Endothelial cell of umbilical vein (primary cell): Measurements from ENCODE around the gene SLC22A7. TPM values are rescaled to one million over a fixed set of nuclear protein-coding genes. Genes with fewer than 3 reads are reported as not detected.

Experiments
- BruUV-seq: library from RNA; stranded (reverse); fragments of 400-500 nt; replicated peaks from 2 replicates; lab custom pipeline; 2021; lab: Mats Ljungman, UMichigan
- CTCF ChIA-PET: fragments of 300-600, 350-600 bp; sonication (Branson Sonifier 250); formaldehyde crosslinking; loops from one replicate; lab custom pipeline; 2021; ENCODE audit warnings: antibody characterized with exemption, inconsistent platforms; lab: Charles Lee
- POLR2A ChIA-PET: fragments of 300-600, 350-600 bp; sonication (Branson Sonifier 250); formaldehyde crosslinking; loops from one replicate; lab custom pipeline; 2021; ENCODE audit warnings: antibody characterized with exemption, inconsistent platforms; lab: Charles Lee
- DNase-seq: peaks from one replicate; pipeline ENCODE4 v3.0.0-alpha.2; 2011; ENCODE audit warnings: low read depth, low spot score
- FAIRE-seq: peaks from 2 replicates; lab custom pipeline; 2011; peaks lifted over from hg19 to GRCh38; lab: Jason Lieb, UNC
- H2AFZ ChIP-seq: 2 replicates; pipeline ENCODE4 v1.6.0; 2012; ENCODE audit warnings: low read depth, low read length, control low read depth, inconsistent platforms
- H3K27ac ChIP-seq: 2 replicates; pipeline ENCODE4 v1.5.1; 2011; ENCODE audit warnings: low read depth, mild to moderate bottlenecking, control low read depth, low read length, moderate library complexity; ENCODE audit not compliant: insufficient read depth
- H3K27me3 ChIP-seq, 2 experiments: 2 replicates each; pipeline versions ENCODE4 v1.6.0 to v1.6.1; 2011; ENCODE audit warnings: low read length in 2 of 2, mixed read lengths in 1 of 2; ENCODE audit not compliant: control insufficient read depth in 2 of 2, insufficient read depth in 2 of 2
- H3K36me3 ChIP-seq, 2 experiments: 2 replicates in 1 of 2; 3 replicates in 1 of 2; pipeline ENCODE4 v1.5.1; 2011; ENCODE audit warnings: low read length in 2 of 2, mild to moderate bottlenecking in 1 of 2, moderate library complexity in 1 of 2; ENCODE audit not compliant: control insufficient read depth in 2 of 2, insufficient read depth in 2 of 2; ENCODE audit errors: extremely low read depth in 1 of 2
- H3K4me1 ChIP-seq: 3 replicates; pipeline ENCODE4 v1.5.1; 2011; ENCODE audit warnings: mild to moderate bottlenecking, low read length; ENCODE audit not compliant: control insufficient read depth, insufficient read depth; ENCODE audit errors: extremely low read depth
- H3K4me2 ChIP-seq: 2 replicates; pipeline ENCODE4 v1.6.1; 2011; ENCODE audit warnings: low read length, control low read depth, mixed read lengths; ENCODE audit not compliant: insufficient read depth
- H3K4me3 ChIP-seq, 3 experiments: fragments of 200-600 bp in 1 of 3; sonication (generic), shearing (Covaris generic) in 1 of 3; replicated peaks in 1 of 3; 2 replicates each; pipeline ENCODE4 v1.5.1; 2011 to 2016; ENCODE audit warnings: control low read depth in 3 of 3, low read length in 3 of 3, mild to moderate bottlenecking in 2 of 3, inconsistent platforms in 1 of 3, low read depth in 1 of 3, moderate library complexity in 1 of 3; ENCODE audit not compliant: insufficient read depth in 1 of 3
- H3K79me2 ChIP-seq: 2 replicates; pipeline ENCODE4 v1.6.0; 2012; ENCODE audit warnings: low read length, inconsistent platforms; ENCODE audit not compliant: control insufficient read depth, insufficient read depth
- H3K9ac ChIP-seq: replicated peaks from 2 replicates; pipeline ENCODE3; 2011; ENCODE audit warnings: low read length, control low read depth; ENCODE audit not compliant: insufficient read depth; ENCODE audit errors: extremely low read depth
- H3K9me1 ChIP-seq: replicated peaks from 3 replicates; pipeline ENCODE4 v1.6.0; 2011; ENCODE audit warnings: mild to moderate bottlenecking, low read length; ENCODE audit not compliant: control insufficient read depth, insufficient read depth; ENCODE audit errors: extremely low read depth
- H3K9me3 ChIP-seq: replicated peaks from 2 replicates; pipeline ENCODE4 v1.5.1; 2012; ENCODE audit warnings: low read length, inconsistent platforms; ENCODE audit not compliant: control insufficient read depth, insufficient read depth
- H4K20me1 ChIP-seq: replicated peaks from 2 replicates; pipeline ENCODE3; 2011; ENCODE audit warnings: mild to moderate bottlenecking, low read length; ENCODE audit not compliant: control insufficient read depth, insufficient read depth; ENCODE audit errors: extremely low read depth
- EZH2 ChIP-seq: IDR thresholded peaks from 2 replicates; pipeline ENCODE4 v1.6.1; 2012; ENCODE audit warnings: borderline replicate concordance, low read depth, mild to moderate bottlenecking, moderate library complexity, low read length, inconsistent platforms; ENCODE audit not compliant: severe bottlenecking
- FOS ChIP-seq: IDR thresholded peaks from 2 replicates; pipeline ENCODE4 v1.6.1; 2011; ENCODE audit warnings: mild to moderate bottlenecking, low read length, moderate library complexity, borderline replicate concordance; ENCODE audit not compliant: insufficient read depth
- GATA2 ChIP-seq: IDR thresholded peaks from 2 replicates; pipeline ENCODE4 v1.7.0; 2011; ENCODE audit warnings: low read depth, mild to moderate bottlenecking, moderate library complexity, mixed read lengths, low read length; ENCODE audit not compliant: insufficient read length, insufficient read depth
- JUN ChIP-seq: IDR thresholded peaks from 2 replicates; pipeline ENCODE4 v1.6.1; 2011; ENCODE audit warnings: borderline replicate concordance, low read depth; ENCODE audit not compliant: insufficient read length, insufficient read depth
- MYC ChIP-seq: IDR thresholded peaks from one replicate; pipeline ENCODE4 v1.6.1; 2011; ENCODE audit warnings: mild to moderate bottlenecking, low read depth, low read length
- POLR2A ChIP-seq: IDR thresholded peaks from 2 replicates; pipeline ENCODE4 v1.6.1; 2012; ENCODE audit warnings: low read depth, mild to moderate bottlenecking, control low read depth, low read length
- POLR2AphosphoS5 ChIP-seq: IDR thresholded peaks from 2 replicates; pipeline ENCODE4 v1.6.1; 2012; ENCODE audit warnings: low read depth, mild to moderate bottlenecking, control low read depth, low read length, moderate library complexity; ENCODE audit not compliant: insufficient read depth
- dilution Hi-C: fragments of 300-500 bp; cut with MboI; formaldehyde crosslinking; loops from one replicate; pipeline ENCODE4 v1.15.0; 2019; ENCODE audit warnings: low sequenced_read_pairs; ENCODE audit not compliant: extremely low pct_ligation_motif_present
- intact Hi-C: fragments of 100-400 bp; cut with micrococcal nuclease; formaldehyde crosslinking; loops from one replicate; pipeline ENCODE4 v1.10.0; 2022
- polyA plus RNA-seq, 4 experiments: library from polyadenylated mRNA; depleted of rRNA in 3 of 4; stranded (reverse) in 3 of 4; unstranded in 1 of 4; fragments of >200 nt; gene quantifications; 2 replicates each; pipeline versions ENCODE4 v1.2.1 to v1.2.3, GENCODE V29; 2011 to 2012; ENCODE audit warnings: missing spikeins in 1 of 4
- total RNA-seq: library from RNA; stranded (reverse); gene quantifications from 2 replicates; pipeline ENCODE4 v1.2.3, GENCODE V29; 2021
- TF ChIP-seq, protein P1 (sequence below): IDR thresholded peaks from 2 replicates; pipeline ENCODE4 v1.6.1; 2011; ENCODE audit not compliant: insufficient read depth, insufficient read length
- TF ChIP-seq, protein P2 (sequence below), 2 donors: IDR thresholded peaks; 1 replicate in 1 of 2; 2 replicates in 1 of 2; pipeline ENCODE4 v1.5.1; 2011; ENCODE audit warnings: low read length in 2 of 2, mild to moderate bottlenecking in 2 of 2, moderate library complexity in 2 of 2, control low read depth in 1 of 2, inconsistent platforms in 1 of 2, low read depth in 1 of 2; ENCODE audit not compliant: insufficient read depth in 1 of 2; ENCODE audit errors: extremely low read depth in 1 of 2

Gene SLC22A7
- total and polyA plus RNA-seq, 2 donors (not counting 3 experiments of a cell fraction or from before 2014, with no cell fraction given) = not detected

DNA sequence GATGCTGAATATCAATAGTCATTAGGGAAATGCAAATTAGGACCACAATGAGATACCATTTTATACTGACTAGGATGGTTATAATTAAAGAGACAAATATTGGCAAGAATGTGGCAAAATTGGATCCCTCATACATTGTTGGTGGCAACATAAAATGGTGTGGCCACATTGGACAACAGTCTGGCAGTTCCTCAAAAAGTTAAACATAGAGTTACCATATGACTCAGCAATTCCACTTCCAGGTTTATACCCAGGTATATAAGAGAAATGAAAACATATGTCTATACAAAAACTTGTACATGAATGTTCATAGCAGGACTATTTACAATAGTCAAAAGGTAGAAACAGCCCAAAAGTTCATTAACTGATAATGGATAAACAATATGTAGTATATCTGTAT, 12.6 kb downstream of the SLC22A7 start:
- Histone ChIP-seq H3K9me3 (no peaks in the 10 kb centered on the region), H3K27ac (no peak overlapping the region), H3K27me3 (peaks cover 13 to 16% of the 10 kb centered on the region in 2 experiments), H3K4me2 (no peak overlapping the region), H2AFZ (no peak overlapping the region), H3K36me3 (no peaks in the 10 kb centered on the region), H4K20me1 (no peaks in the 10 kb centered on the region), H3K9me1 (no peaks in the 10 kb centered on the region), H3K79me2 (no peaks in the 10 kb centered on the region), H3K4me3 (no peak overlapping the region), H3K9ac (no peak overlapping the region), H3K4me1 (peaks cover 8% of the 10 kb centered on the region)
- TF ChIP-seq, protein P1, sequence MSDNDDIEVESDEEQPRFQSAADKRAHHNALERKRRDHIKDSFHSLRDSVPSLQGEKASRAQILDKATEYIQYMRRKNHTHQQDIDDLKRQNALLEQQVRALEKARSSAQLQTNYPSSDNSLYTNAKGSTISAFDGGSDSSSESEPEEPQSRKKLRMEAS = no peak
- no peak for TF ChIP-seq GATA2
- TF ChIP-seq POLR2AphosphoS5 = no peak
- ChIA-PET CTCF (interaction anchor here (1.4 kb wide), 1 partner anchor 47 kb away, joined by 4 read pairs; no protein-coding TSS in a partner anchor), POLR2A (no interaction called here)
- no peak for FAIRE-seq
- intact Hi-C loops (no loop called here), dilution Hi-C loops (no loop called here)
- no peak for DNase-seq
- BruUV-seq = no TSS peak

DNA sequence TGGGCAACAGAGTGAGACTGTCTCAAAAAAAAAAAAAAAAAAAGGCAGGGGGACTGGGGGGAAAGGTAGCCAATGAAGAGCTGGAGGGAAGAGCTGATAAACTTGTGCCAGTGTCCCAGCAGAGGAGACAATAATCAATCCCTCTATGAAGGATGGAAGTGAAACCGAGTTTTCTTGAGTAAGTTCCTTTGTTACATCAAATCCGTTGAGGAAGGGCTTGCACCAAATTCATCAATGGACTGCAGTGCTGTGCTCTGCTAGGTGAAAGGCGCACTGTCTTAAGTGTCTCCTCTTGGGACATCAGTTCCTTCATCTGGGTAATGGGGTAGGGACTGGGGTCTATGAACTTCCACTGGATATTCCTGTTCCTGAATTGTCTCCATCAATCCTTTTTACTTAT, 13.6 kb downstream of the SLC22A7 start:
- Histone ChIP-seq H3K4me1 (peaks cover 8% of the 10 kb centered on the region), H3K27ac (no peak overlapping the region), H3K4me2 (no peak overlapping the region), H3K4me3 (no peak overlapping the region), H3K36me3 (no peaks in the 10 kb centered on the region), H3K27me3 (peaks cover 16 to 18% of the 10 kb centered on the region in 2 experiments), H3K79me2 (no peaks in the 10 kb centered on the region), H4K20me1 (no peaks in the 10 kb centered on the region), H3K9me1 (no peaks in the 10 kb centered on the region), H3K9ac (no peak overlapping the region), H3K9me3 (no peaks in the 10 kb centered on the region), H2AFZ (no peak overlapping the region)
- FAIRE-seq = no peak
- intact Hi-C loops (no loop called here), dilution Hi-C loops (no loop called here)
- POLR2A ChIA-PET = no interaction called here
- CTCF ChIA-PET = interaction anchor here (1.4 kb wide), 1 partner anchor 48 kb away, joined by 4 read pairs; no protein-coding TSS in a partner anchor
- TF ChIP-seq POLR2A (no peak), EZH2 (no peak), FOS (no peak), MYC (no peak), JUN (no peak), GATA2 (no peak), POLR2AphosphoS5 (no peak)
- TF ChIP-seq, protein P2, sequence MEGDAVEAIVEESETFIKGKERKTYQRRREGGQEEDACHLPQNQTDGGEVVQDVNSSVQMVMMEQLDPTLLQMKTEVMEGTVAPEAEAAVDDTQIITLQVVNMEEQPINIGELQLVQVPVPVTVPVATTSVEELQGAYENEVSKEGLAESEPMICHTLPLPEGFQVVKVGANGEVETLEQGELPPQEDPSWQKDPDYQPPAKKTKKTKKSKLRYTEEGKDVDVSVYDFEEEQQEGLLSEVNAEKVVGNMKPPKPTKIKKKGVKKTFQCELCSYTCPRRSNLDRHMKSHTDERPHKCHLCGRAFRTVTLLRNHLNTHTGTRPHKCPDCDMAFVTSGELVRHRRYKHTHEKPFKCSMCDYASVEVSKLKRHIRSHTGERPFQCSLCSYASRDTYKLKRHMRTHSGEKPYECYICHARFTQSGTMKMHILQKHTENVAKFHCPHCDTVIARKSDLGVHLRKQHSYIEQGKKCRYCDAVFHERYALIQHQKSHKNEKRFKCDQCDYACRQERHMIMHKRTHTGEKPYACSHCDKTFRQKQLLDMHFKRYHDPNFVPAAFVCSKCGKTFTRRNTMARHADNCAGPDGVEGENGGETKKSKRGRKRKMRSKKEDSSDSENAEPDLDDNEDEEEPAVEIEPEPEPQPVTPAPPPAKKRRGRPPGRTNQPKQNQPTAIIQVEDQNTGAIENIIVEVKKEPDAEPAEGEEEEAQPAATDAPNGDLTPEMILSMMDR (IDR thresholded peaks at IDR 0.05; ENCODE audit: extremely low read depth in 1 of 2, insufficient read depth in 1 of 2, low read depth in 1 of 2, low read length in 2 of 2) = no peak
- TF ChIP-seq, protein P1 = no peak
- DNase-seq = no peak
- no TSS peak for BruUV-seq
